ENCODE data around the gene LCE1E.

DNA sequence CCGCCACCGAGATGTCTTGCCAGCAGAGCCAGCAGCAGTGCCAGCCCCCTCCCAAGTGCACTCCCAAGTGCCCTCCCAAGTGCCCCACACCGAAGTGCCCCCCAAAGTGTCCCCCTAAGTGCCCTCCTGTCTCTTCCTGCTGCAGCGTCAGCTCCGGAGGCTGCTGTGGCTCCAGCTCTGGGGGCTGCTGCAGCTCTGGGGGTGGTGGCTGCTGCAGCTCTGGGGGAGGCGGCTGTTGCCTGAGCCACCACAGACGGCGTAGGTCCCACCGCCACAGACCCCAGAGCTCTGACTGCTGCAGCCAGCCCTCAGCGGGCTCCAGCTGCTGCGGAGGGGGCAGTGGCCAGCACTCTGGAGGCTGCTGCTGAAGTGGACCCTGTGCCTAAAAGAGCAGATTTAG is 9.7 kb upstream of the LCE1E start:
- TF ChIP-seq, protein P1, sequence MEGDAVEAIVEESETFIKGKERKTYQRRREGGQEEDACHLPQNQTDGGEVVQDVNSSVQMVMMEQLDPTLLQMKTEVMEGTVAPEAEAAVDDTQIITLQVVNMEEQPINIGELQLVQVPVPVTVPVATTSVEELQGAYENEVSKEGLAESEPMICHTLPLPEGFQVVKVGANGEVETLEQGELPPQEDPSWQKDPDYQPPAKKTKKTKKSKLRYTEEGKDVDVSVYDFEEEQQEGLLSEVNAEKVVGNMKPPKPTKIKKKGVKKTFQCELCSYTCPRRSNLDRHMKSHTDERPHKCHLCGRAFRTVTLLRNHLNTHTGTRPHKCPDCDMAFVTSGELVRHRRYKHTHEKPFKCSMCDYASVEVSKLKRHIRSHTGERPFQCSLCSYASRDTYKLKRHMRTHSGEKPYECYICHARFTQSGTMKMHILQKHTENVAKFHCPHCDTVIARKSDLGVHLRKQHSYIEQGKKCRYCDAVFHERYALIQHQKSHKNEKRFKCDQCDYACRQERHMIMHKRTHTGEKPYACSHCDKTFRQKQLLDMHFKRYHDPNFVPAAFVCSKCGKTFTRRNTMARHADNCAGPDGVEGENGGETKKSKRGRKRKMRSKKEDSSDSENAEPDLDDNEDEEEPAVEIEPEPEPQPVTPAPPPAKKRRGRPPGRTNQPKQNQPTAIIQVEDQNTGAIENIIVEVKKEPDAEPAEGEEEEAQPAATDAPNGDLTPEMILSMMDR (IDR thresholded peaks at IDR 0.05; ENCODE audit: insufficient read depth, low read length): no peak
- TF ChIP-seq GABPA (IDR thresholded peaks at IDR 0.05; ENCODE audit: low read depth): no peak
